H1 (cell line): Measurements from ENCODE around the gene KIF25.

Source experiments
- SP2 ChIP-seq: IDR thresholded peaks from 2 replicates; pipeline ENCODE4 v1.6.1; 2012; ENCODE audit warnings: mild to moderate bottlenecking, low read length, inconsistent platforms
- TF ChIP-seq, protein P1 (sequence below): IDR thresholded peaks from 2 replicates; pipeline ENCODE4 v1.6.1; 2012; ENCODE audit warnings: inconsistent platforms

DNA sequence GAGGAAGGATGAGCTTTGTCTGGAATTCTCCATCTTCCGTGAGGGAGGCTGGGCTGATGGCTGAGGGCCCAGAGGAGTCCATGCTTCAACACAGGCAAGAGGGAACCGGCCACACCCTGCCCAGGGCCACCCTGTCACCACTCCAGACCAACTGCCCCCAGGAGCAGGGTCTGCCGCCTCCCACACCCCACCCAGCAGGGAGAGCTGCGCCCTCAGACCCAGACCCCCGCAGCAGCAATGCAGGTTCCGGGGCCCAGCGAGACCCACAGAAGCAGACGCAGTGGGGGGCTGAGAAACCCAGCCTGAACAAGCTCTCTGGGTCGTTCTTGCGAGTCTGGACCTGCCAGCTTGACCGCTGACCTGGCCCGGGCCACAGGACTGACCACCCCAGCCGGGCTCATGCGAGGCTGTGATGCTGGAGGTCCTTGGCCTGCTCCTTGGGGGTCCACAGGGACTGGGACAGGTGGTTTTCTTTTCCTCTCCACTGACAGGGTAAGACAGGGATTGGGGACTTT lies 56.5 kb downstream of the KIF25 start:
- no peak for TF ChIP-seq SP2
- TF ChIP-seq, protein P1, sequence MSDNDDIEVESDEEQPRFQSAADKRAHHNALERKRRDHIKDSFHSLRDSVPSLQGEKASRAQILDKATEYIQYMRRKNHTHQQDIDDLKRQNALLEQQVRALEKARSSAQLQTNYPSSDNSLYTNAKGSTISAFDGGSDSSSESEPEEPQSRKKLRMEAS: no peak
